Measurements from ENCODE around the gene CH25H. TPM values are rescaled to one million over a fixed set of nuclear protein-coding genes. Genes with fewer than 3 reads are reported as not detected.
A peak's percentile ranks its signal among the peaks of the same experiment; 100 is the strongest.

The CH25H gene
- total and polyA plus RNA-seq, 10 of the 15 experiments (the other 5 are each of a cell fraction or from before 2014, with no cell fraction given): not detected

DNA sequence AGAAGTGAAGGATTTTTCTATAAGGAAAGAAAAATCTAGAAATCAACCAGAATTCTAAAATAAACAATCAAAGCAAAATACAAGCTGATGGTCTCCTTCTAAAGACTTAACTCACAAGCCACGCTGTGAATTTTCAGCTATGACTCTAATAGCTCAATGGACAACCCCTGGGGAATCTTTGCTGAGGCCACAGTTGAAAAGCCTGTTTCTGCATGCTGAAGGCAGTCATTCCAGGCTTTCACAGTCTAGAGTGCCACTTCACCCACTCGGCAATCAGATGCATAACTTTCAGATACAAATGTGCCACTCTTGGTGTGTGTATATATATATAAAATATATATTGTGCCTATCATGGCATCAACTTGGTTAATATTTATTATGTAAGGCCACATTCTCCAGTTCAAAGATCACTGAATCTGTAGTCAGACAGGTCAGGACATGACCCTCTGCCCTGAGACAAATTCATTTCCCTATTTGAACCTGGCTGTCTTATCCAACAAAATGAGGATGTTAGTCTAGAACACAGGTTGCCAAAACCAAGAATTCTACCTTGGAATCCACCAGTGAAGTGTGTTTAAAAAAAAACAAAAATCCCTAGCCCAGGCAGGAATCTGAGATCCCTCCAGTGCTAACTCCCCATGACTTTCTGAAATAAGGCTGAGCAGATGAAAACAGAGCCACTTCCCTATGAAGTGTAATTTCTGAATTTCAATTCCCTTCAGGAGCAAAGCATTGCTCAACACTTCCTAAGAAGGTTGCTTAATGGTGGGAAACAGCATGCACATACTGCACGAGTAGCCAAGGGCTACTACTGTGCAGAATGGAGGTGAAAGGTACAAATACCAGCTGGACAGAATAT is 34.6 kb upstream of the CH25H start (continued):
- TF ChIP-seq, protein P1, sequence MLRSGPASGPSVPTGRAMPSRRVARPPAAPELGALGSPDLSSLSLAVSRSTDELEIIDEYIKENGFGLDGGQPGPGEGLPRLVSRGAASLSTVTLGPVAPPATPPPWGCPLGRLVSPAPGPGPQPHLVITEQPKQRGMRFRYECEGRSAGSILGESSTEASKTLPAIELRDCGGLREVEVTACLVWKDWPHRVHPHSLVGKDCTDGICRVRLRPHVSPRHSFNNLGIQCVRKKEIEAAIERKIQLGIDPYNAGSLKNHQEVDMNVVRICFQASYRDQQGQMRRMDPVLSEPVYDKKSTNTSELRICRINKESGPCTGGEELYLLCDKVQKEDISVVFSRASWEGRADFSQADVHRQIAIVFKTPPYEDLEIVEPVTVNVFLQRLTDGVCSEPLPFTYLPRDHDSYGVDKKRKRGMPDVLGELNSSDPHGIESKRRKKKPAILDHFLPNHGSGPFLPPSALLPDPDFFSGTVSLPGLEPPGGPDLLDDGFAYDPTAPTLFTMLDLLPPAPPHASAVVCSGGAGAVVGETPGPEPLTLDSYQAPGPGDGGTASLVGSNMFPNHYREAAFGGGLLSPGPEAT (IDR thresholded peaks at IDR 0.05; ENCODE audit: low read depth): peak; percentile 36; the same call in 1 of the 2 replicates
- TF ChIP-seq GATAD2B (conservative IDR thresholded peaks at IDR 0.05; ENCODE audit: low read depth) (no peak), MEF2B (IDR thresholded peaks at IDR 0.05; ENCODE audit: partially characterized antibody, poor library complexity, severe bottlenecking) (peak; percentile 65), SIX5 (IDR thresholded peaks at IDR 0.05; ENCODE audit: low read depth, low read length, severe bottlenecking) (no peak), EP300 (IDR thresholded peaks at IDR 0.05; ENCODE audit: borderline replicate concordance in 1 of 2, control insufficient read depth in 1 of 2, low read depth in 2 of 2, low read length in 2 of 2) (no peak), SRF (IDR thresholded peaks at IDR 0.05; ENCODE audit: low read depth in 2 of 2, low read length in 2 of 2) (0 out of 4 replicates have a peak, but pooled peaks of 1 of the 2 experiments have one; percentile 7)
- TF ChIP-seq, protein P2, sequence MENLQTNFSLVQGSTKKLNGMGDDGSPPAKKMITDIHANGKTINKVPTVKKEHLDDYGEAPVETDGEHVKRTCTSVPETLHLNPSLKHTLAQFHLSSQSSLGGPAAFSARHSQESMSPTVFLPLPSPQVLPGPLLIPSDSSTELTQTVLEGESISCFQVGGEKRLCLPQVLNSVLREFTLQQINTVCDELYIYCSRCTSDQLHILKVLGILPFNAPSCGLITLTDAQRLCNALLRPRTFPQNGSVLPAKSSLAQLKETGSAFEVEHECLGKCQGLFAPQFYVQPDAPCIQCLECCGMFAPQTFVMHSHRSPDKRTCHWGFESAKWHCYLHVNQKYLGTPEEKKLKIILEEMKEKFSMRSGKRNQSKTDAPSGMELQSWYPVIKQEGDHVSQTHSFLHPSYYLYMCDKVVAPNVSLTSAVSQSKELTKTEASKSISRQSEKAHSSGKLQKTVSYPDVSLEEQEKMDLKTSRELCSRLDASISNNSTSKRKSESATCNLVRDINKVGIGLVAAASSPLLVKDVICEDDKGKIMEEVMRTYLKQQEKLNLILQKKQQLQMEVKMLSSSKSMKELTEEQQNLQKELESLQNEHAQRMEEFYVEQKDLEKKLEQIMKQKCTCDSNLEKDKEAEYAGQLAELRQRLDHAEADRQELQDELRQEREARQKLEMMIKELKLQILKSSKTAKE (IDR thresholded peaks at IDR 0.05; ENCODE audit: low read depth, poor library complexity, severe bottlenecking): peak; percentile 43
